ENCODE data around the gene OR52B2.
"Not testable (repeated sequence)": the region's sequence is repeated elsewhere in the genome, so short reads cannot be mapped to it uniquely, and the experiment has no call there.

The OR52B2 gene

DNA sequence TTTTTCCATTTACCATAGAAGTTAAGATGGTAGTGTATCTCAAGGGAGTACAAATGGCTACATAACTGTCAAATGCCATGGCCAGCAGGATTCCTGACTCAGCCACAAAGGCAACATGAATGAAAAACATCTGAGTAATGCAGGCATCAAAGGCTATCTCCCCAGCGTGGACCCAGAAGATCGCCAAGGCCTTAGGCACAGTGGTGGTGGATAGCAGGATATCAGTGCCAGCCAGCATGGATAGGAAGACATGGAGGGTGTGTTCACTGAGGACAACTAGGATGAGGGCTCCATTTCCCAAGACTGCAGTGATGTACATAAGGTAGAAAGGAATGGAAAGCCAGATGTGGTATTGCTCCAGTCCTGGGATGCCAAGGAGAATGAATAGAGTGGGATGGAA, 18.0 kb downstream of the OR52B2 start:
- no peak for DNase-seq (ENCODE audit: low spot score)

- no peak for DNase-seq (ENCODE audit: low spot score)
Observed at GRCh38 chr11:6151117-6151516, 19.0 kb downstream of the OR52B2 start.

DNA sequence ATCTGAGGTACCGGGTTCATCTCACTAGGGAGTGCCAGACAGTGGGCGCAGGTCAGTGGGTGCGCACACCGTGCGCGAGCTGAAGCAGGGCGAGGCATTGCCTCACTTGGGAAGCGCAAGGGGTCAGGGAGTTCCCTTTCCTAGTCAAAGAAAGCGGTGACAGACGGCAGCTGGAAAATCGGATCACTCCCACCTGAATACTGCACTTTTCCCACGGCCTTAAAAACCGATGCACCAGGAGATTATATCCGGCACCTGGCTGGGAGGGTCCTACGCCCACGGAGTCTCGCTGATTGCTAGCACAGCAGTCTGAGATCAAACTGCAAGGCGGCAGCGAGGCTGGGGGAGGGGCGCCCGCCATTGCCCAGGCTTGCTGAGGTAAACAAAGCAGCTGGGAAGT, 26.4 kb downstream of the OR52B2 start:
- DNase-seq (ENCODE audit: low spot score): not testable (repeated sequence)

DNA sequence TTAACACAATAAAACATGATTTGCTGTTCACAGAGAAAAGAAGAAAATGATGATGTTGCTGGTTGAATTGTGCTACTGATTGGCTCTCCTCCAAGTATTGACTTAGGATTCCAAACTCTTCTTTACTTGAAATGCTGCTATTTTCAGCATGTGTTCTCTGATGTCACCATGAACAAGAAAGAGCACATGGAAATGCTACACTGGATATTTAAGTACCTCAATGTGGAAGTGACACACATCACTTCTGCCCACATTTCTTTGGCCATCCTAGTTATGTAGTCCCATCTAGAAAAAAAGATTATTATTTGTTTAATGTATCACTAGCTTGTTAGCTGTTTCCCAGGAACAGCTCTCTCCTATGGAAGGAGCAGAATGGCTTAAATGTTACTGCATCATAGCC, 27.2 kb downstream of the OR52B2 start:
- DNase-seq (ENCODE audit: low spot score): no peak

GRCh38 chr11:6135936-6136335, 34.2 kb downstream of the OR52B2 start:
- DNase-seq (ENCODE audit: low spot score): not testable (repeated sequence)

- no peak for DNase-seq (ENCODE audit: low spot score)
Observed at GRCh38 chr11:6132431-6132830, 37.7 kb downstream of the OR52B2 start.

GRCh38 chr11:6129635-6130034, 40.5 kb downstream of the OR52B2 start:
- no peak for DNase-seq (ENCODE audit: low spot score)

GRCh38 chr11:6129011-6129410, 41.1 kb downstream of the OR52B2 start:
- no peak for DNase-seq (ENCODE audit: low spot score)

- DNase-seq (ENCODE audit: low spot score): peak; percentile 5
Observed at GRCh38 chr11:6127881-6128280, 42.2 kb downstream of the OR52B2 start.

GRCh38 chr11:6124245-6124644, 45.9 kb downstream of the OR52B2 start:
- no peak for DNase-seq (ENCODE audit: low spot score)
